HCT116 (cell line): ENCODE measurements around the gene RRAGC. TPM values are rescaled to one million over a fixed set of nuclear protein-coding genes. Genes with fewer than 3 reads are reported as not detected.

Experiments
- ATAC-seq: fragments of 200-7000 bp; cut with Tn5 transposase; 2 replicates; pipeline ENCODE4 v1.9.1; 2020; ENCODE audit warnings: mild to moderate bottlenecking, moderate library complexity
- BruUV-seq: library from RNA; stranded (reverse); fragments of 400-500 nt; replicated peaks from 2 replicates; lab custom pipeline; 2021; lab: Mats Ljungman, UMichigan
- CTCF ChIA-PET: fragments of 300-600 bp; sonication (Branson Sonifier 250); formaldehyde crosslinking; loops from one replicate; lab custom pipeline; 2021; ENCODE audit warnings: antibody characterized with exemption; lab: Charles Lee
- POLR2A ChIA-PET: fragments of 300-600, 350-600 bp; sonication (Branson Sonifier 250); formaldehyde crosslinking; loops from one replicate; lab custom pipeline; 2021; ENCODE audit warnings: antibody characterized with exemption; lab: Charles Lee
- RAD21 ChIA-PET, 2 experiments: fragments of 300-600 bp; sonication (Branson Sonifier 250); formaldehyde crosslinking; loops; one replicate each; lab custom pipeline; 2023; ENCODE audit warnings: low total read pairs in 2 of 2; ENCODE audit not compliant: uncharacterized antibody in 2 of 2, unreplicated experiment in 2 of 2, low non-redundant PET in 1 of 2; lab: Charles Lee
- DNase-seq: peaks from one replicate; pipeline ENCODE4 v3.0.0-alpha.2; 2010; ENCODE audit warnings: low read depth, low spot score
- H2AFZ ChIP-seq: fragments of 200-600 bp; shearing (Covaris generic), sonication (generic); 2 replicates; pipeline ENCODE4 v1.6.1; 2017; ENCODE audit warnings: low read depth, mixed run types, mixed read lengths, antibody characterized with exemption, low read length; ENCODE audit not compliant: poor library complexity, severe bottlenecking
- H3K27ac ChIP-seq: 2 replicates; pipeline ENCODE4 v1.5.1; 2012; ENCODE audit warnings: low read depth, low read length
- H3K27me3 ChIP-seq: fragments of 200-600 bp; sonication (generic); 2 replicates; pipeline ENCODE4 v1.6.1; 2016; ENCODE audit warnings: mixed run types, low read length, mixed read lengths; ENCODE audit not compliant: insufficient read depth
- H3K36me3 ChIP-seq, 2 experiments: fragments of 200-500 bp in 1 of 2; fragments of 200-600 bp in 1 of 2; sonication (Bioruptor generic) in 1 of 2; sonication (generic) in 1 of 2; 2 replicates each; pipeline versions ENCODE4 v1.5.1 to v1.6.1; 2014 to 2016; ENCODE audit warnings: low read length in 2 of 2, inconsistent platforms in 1 of 2, mixed read lengths in 1 of 2, mixed run types in 1 of 2; ENCODE audit not compliant: insufficient read depth in 2 of 2, control insufficient read depth in 1 of 2
- H3K4me1 ChIP-seq, 2 experiments: fragments of 200-600 bp in 1 of 2; sonication (generic) in 1 of 2; 2 replicates each; pipeline versions ENCODE4 v1.5.1 to v1.6.1; 2012 to 2017; ENCODE audit warnings: low read length in 2 of 2, inconsistent platforms in 1 of 2, mild to moderate bottlenecking in 1 of 2, mixed read lengths in 1 of 2, mixed run types in 1 of 2, moderate library complexity in 1 of 2; ENCODE audit not compliant: insufficient read depth in 2 of 2, control insufficient read depth in 1 of 2
- H3K4me2 ChIP-seq: fragments of 200-600 bp; sonication (generic); 2 replicates; pipeline ENCODE4 v1.6.1; 2017; ENCODE audit warnings: mixed run types, low read length, mixed read lengths
- H3K4me3 ChIP-seq, 2 experiments: fragments of 200-600 bp in 1 of 2; sonication (generic) in 1 of 2; replicated peaks in 1 of 2; 2 replicates each; pipeline ENCODE4 v1.5.1; 2011 to 2016; ENCODE audit warnings: low read length in 2 of 2, control low read depth in 1 of 2, low read depth in 1 of 2, mild to moderate bottlenecking in 1 of 2, mixed read lengths in 1 of 2, mixed run types in 1 of 2
- H3K79me2 ChIP-seq: fragments of 200-600 bp; sonication (generic); 2 replicates; pipeline ENCODE4 v1.6.1; 2017; ENCODE audit warnings: mild to moderate bottlenecking, mixed run types, low read length, moderate library complexity, mixed read lengths; ENCODE audit not compliant: insufficient read depth
- H3K9ac ChIP-seq: fragments of 200-600 bp; sonication (generic); 2 replicates; pipeline ENCODE4 v1.6.1; 2016; ENCODE audit warnings: low read length, mixed read lengths
- H3K9me2 ChIP-seq: fragments of 200-600 bp; sonication (generic), shearing (Covaris generic); 2 replicates; pipeline ENCODE4 v1.6.1; 2017; ENCODE audit warnings: mixed run types, mild to moderate bottlenecking, moderate library complexity; ENCODE audit not compliant: insufficient read depth
- H3K9me3 ChIP-seq, 2 experiments: fragments of 200-500 bp in 1 of 2; fragments of 200-600 bp in 1 of 2; sonication (Bioruptor generic) in 1 of 2; sonication (generic) in 1 of 2; 2 replicates each; pipeline ENCODE4 v1.6.1; 2014 to 2017; ENCODE audit warnings: low read length in 2 of 2, mixed read lengths in 2 of 2, inconsistent platforms in 1 of 2, low read depth in 1 of 2, mild to moderate bottlenecking in 1 of 2, mixed run types in 1 of 2, moderate library complexity in 1 of 2; ENCODE audit not compliant: control insufficient read depth in 1 of 2, insufficient read depth in 1 of 2
- H4K20me1 ChIP-seq: fragments of 200-600 bp; sonication (generic), shearing (Covaris generic); 2 replicates; pipeline ENCODE4 v1.6.1; 2017; ENCODE audit warnings: mixed run types, mild to moderate bottlenecking, moderate library complexity; ENCODE audit not compliant: insufficient read depth
- ATF3 ChIP-seq: IDR thresholded peaks from 2 replicates; pipeline ENCODE4 v1.6.1; 2012
- CEBPB ChIP-seq: IDR thresholded peaks from 2 replicates; pipeline ENCODE4 v1.6.1; 2012; ENCODE audit warnings: low read depth
- EGR1 ChIP-seq: IDR thresholded peaks from 2 replicates; pipeline ENCODE4 v1.6.1; 2012; ENCODE audit warnings: low read depth
- ELF1 ChIP-seq: IDR thresholded peaks from 2 replicates; pipeline ENCODE4 v1.6.1; 2012; ENCODE audit warnings: low read depth, borderline replicate concordance
- EZH2 ChIP-seq: fragments of 200-600 bp; sonication (generic); IDR thresholded peaks from 2 replicates; pipeline ENCODE4 v1.6.1; 2017; ENCODE audit warnings: antibody characterized with exemption, mixed run types
- EZH2phosphoT487 ChIP-seq: fragments of 200-600 bp; IDR thresholded peaks from 2 replicates; pipeline ENCODE4 v1.6.1; 2018; ENCODE audit warnings: antibody characterized with exemption, borderline replicate concordance
- JUND ChIP-seq: IDR thresholded peaks from 2 replicates; pipeline ENCODE4 v1.6.1; 2012
- MAX ChIP-seq: IDR thresholded peaks from 2 replicates; pipeline ENCODE4 v1.6.1; 2012
- POLR2AphosphoS5 ChIP-seq: IDR thresholded peaks from 2 replicates; pipeline ENCODE4 v1.6.1; 2011; ENCODE audit warnings: mild to moderate bottlenecking, low read depth, low read length, moderate library complexity
- TCF7L2 ChIP-seq: IDR thresholded peaks from 2 replicates; pipeline ENCODE4 v1.7.0; 2011; ENCODE audit warnings: borderline replicate concordance, inconsistent platforms; ENCODE audit not compliant: insufficient read depth, insufficient read length; ENCODE audit errors: extremely low read depth
- ZBTB33 ChIP-seq: IDR thresholded peaks from 2 replicates; pipeline ENCODE4 v1.6.1; 2011; ENCODE audit warnings: mild to moderate bottlenecking, low read length, moderate library complexity; ENCODE audit not compliant: insufficient replicate concordance; ENCODE audit errors: extremely low read depth
- intact Hi-C: fragments of 100-400 bp; cut with micrococcal nuclease; formaldehyde crosslinking; loops from 2 replicates; pipeline ENCODE4 v1.10.0; 2022
- total RNA-seq: library from RNA; stranded (reverse); gene quantifications from one replicate; pipeline ENCODE4 v1.2.1, GENCODE V29; 2021; ENCODE audit not compliant: unreplicated experiment

Gene RRAGC
- total RNA-seq, 1 experiment from 2014 or later: 11.7 TPM

- ChIA-PET RAD21 (no interaction called here), CTCF (no interaction called here), POLR2A (no interaction called here)
- Histone ChIP-seq H3K36me3 (no peaks in the 10 kb centered on the region), H2AFZ (no peak overlapping the region), H4K20me1 (no peaks in the 10 kb centered on the region), H3K9me3 (no peaks in the 10 kb centered on the region), H3K4me1 (peaks cover 0 to 5% of the 10 kb centered on the region in 2 experiments; a peak in 2 of 4 replicates), H3K27me3 (peaks cover 26% of the 10 kb centered on the region; the same call in 1 of the 2 replicates), H3K9ac (no peak overlapping the region), H3K9me2 (no peaks in the 10 kb centered on the region), H3K4me2 (no peak overlapping the region), H3K27ac (no peak overlapping the region), H3K4me3 (no peak overlapping the region), H3K79me2 (no peaks in the 10 kb centered on the region)
- no TSS peak for BruUV-seq
- intact Hi-C loops: loop anchor here (5.0 kb wide), 2 partner anchors 208 to 788 kb away; no protein-coding TSS in a partner anchor
- TF ChIP-seq ZBTB33 (no peak), EGR1 (no peak), ELF1 (no peak), EZH2phosphoT487 (no peak), JUND (no peak), MAX (no peak), ATF3 (no peak), POLR2AphosphoS5 (no peak), EZH2 (no peak), CEBPB (no peak), TCF7L2 (no peak)
- ATAC-seq (no peak), DNase-seq (no peak)
Observed at GRCh38 chr1:38814984-38815464, 44.5 kb downstream of the RRAGC start.
